Kidney (tissue), 14 donors: ENCODE measurements around the gene MSL3. TPM values are rescaled to one million over a fixed set of nuclear protein-coding genes. Genes with fewer than 3 reads are reported as not detected.

Source experiments
- DNase-seq, 5 donors: peaks; one replicate each; pipeline ENCODE4 v3.0.0-alpha.2; 2013 to 2020
- FAIRE-seq: peaks from 2 replicates; lab custom pipeline; 2012; peaks lifted over from hg19 to GRCh38; lab: Jason Lieb, UNC
- H3K27ac ChIP-seq, 2 donors: one replicate each; pipeline ENCODE4 v1.7.0; 2013; ENCODE audit warnings: low read depth in 2 of 2, low read length in 2 of 2, inconsistent platforms in 1 of 2
- H3K27me3 ChIP-seq: one replicate; pipeline ENCODE4 v1.7.1; 2013; ENCODE audit warnings: low read length, inconsistent platforms; ENCODE audit not compliant: control insufficient read depth, insufficient read depth
- H3K36me3 ChIP-seq, 3 donors: one replicate each; pipeline versions ENCODE4 v1.7.0 to v1.7.1; 2013; ENCODE audit warnings: low read length in 3 of 3, control low read depth in 1 of 3, inconsistent platforms in 1 of 3; ENCODE audit not compliant: insufficient read depth in 3 of 3, control insufficient read depth in 2 of 3
- H3K4me1 ChIP-seq, 3 donors: one replicate each; pipeline versions ENCODE4 v1.7.0 to v1.7.1; 2013; ENCODE audit warnings: low read length in 3 of 3, inconsistent platforms in 1 of 3, low read depth in 1 of 3; ENCODE audit not compliant: control insufficient read depth in 2 of 3, insufficient read depth in 2 of 3
- H3K4me3 ChIP-seq, 3 donors: one replicate each; pipeline versions ENCODE4 v1.7.0 to v1.8.1; 2013; ENCODE audit warnings: low read length in 3 of 3, control low read depth in 1 of 3, inconsistent platforms in 1 of 3
- H3K9ac ChIP-seq, 3 donors: one replicate each; pipeline versions ENCODE4 v1.7.0 to v1.7.1; 2013; ENCODE audit warnings: low read length in 3 of 3, control low read depth in 1 of 3, inconsistent platforms in 1 of 3
- H3K9me3 ChIP-seq, 3 donors: one replicate each; pipeline versions ENCODE4 v1.7.0 to v1.7.1; 2013; ENCODE audit warnings: low read length in 3 of 3, control low read depth in 1 of 3, inconsistent platforms in 1 of 3; ENCODE audit not compliant: control insufficient read depth in 2 of 3, insufficient read depth in 1 of 3
- CTCF ChIP-seq: IDR thresholded peaks from 3 replicates; pipeline ENCODE4 v1.5.1; 2012; ENCODE audit warnings: mild to moderate bottlenecking, moderate library complexity, borderline replicate concordance; ENCODE audit not compliant: insufficient read depth; ENCODE audit errors: extremely low read depth
- intact Hi-C: fragments of 100-400 bp; cut with DNase I; formaldehyde crosslinking; loops from one replicate; pipeline ENCODE4 v1.11.1; 2022
- polyA plus RNA-seq: library from polyadenylated mRNA; stranded (reverse); fragments of 350-450 nt; fragmentation: Illumina TruSeq; extraction: RNeasy Lipid Tissue Mini Kit (QIAGEN cat#74804); gene quantifications from one replicate; pipeline ENCODE4 v1.2.3, GENCODE V29; 2014; ENCODE audit warnings: low read depth, low replicate concordance; ENCODE audit not compliant: insufficient read depth
- total RNA-seq: library from RNA; stranded (reverse); fragmentation: NEBNext Ultra II Directional; extraction: Animal tissue kit (Norgen Biotek cat#: 25700); gene quantifications from one replicate; pipeline ENCODE4 v1.2.1, GENCODE V29; 2021
- donor health status: control.
- donor health status: control.
- donor health status: control.
- donor health status: control.
- donor health status: control.
- donor health status: DM: yes; HTN: yes; CAD: no.
- donor health status: Normal renal cell carcinoma (clear cell type).

The MSL3 gene
- total and polyA plus RNA-seq, 2 donors from 2014 or later: 16.3 to 27.1 TPM

- H3K4me3 ChIP-seq: no peak overlapping the region
- H3K36me3 ChIP-seq: no peaks in the 10 kb centered on the region
- TF ChIP-seq CTCF: no peak
- FAIRE-seq (no peak), DNase-seq (no peak)
- H3K9ac ChIP-seq: no peak overlapping the region
- no peaks in the 10 kb centered on the region for H3K4me1 ChIP-seq
- intact Hi-C loops: no loop called here
- no peaks in the 10 kb centered on the region for H3K9me3 ChIP-seq
- no peak overlapping the region for H3K27ac ChIP-seq
- H3K27me3 ChIP-seq: peaks cover 2% of the 10 kb centered on the region
Measured at GRCh38 chrX:11733614-11734013, 24.4 kb upstream of the MSL3 start.

GRCh38 chrX:11739776-11740175 is 18.3 kb upstream of the MSL3 start:
- FAIRE-seq (no peak), DNase-seq (no peak)
- Histone ChIP-seq H3K9ac (no peak overlapping the region), H3K36me3 (no peaks in the 10 kb centered on the region), H3K9me3 (no peaks in the 10 kb centered on the region), H3K4me3 (no peak overlapping the region), H3K4me1 (no peaks in the 10 kb centered on the region), H3K27ac (no peak overlapping the region), H3K27me3 (peaks cover 2% of the 10 kb centered on the region)
- intact Hi-C loops: no loop called here
- TF ChIP-seq CTCF: no peak

GRCh38 chrX:11740794-11741193 is 17.2 kb upstream of the MSL3 start:
- Histone ChIP-seq H3K4me1 (no peaks in the 10 kb centered on the region), H3K27ac (no peak overlapping the region), H3K9ac (no peak overlapping the region), H3K4me3 (no peak overlapping the region), H3K9me3 (no peaks in the 10 kb centered on the region), H3K27me3 (peaks cover 2% of the 10 kb centered on the region), H3K36me3 (no peaks in the 10 kb centered on the region)
- intact Hi-C loops: no loop called here
- DNase-seq (no peak), FAIRE-seq (no peak)
- no peak for TF ChIP-seq CTCF

GRCh38 chrX:11741574-11741973 is 16.5 kb upstream of the MSL3 start:
- no peaks in the 10 kb centered on the region for H3K36me3 ChIP-seq
- H3K9ac ChIP-seq: no peak overlapping the region
- no peaks in the 10 kb centered on the region for H3K4me1 ChIP-seq
- intact Hi-C loops: no loop called here
- DNase-seq (no peak), FAIRE-seq (no peak)
- no peak overlapping the region for H3K27ac ChIP-seq
- H3K27me3 ChIP-seq: peaks cover 2% of the 10 kb centered on the region
- no peak overlapping the region for H3K4me3 ChIP-seq
- no peaks in the 10 kb centered on the region for H3K9me3 ChIP-seq
- TF ChIP-seq CTCF: no peak
